GM21737 (cell line): Measurements from ENCODE around the gene MRPS31.

Experiments
- ATAC-seq: cut with Tn5 transposase; IDR thresholded peaks from one replicate; pipeline ENCODE4 v1.9.1; 2021; ENCODE audit warnings: mild to moderate bottlenecking, moderate library complexity; ENCODE audit not compliant: unreplicated experiment

Gene MRPS31

GRCh38 chr13:40770934-40771618, at the start of gene MRPS31:
TSS of gene MRPS31 (minus strand) at chr13:40771190. CDS start at chr13:40771136, 54 bp downstream.
- ATAC-seq, result peak; percentile 96

DNA sequence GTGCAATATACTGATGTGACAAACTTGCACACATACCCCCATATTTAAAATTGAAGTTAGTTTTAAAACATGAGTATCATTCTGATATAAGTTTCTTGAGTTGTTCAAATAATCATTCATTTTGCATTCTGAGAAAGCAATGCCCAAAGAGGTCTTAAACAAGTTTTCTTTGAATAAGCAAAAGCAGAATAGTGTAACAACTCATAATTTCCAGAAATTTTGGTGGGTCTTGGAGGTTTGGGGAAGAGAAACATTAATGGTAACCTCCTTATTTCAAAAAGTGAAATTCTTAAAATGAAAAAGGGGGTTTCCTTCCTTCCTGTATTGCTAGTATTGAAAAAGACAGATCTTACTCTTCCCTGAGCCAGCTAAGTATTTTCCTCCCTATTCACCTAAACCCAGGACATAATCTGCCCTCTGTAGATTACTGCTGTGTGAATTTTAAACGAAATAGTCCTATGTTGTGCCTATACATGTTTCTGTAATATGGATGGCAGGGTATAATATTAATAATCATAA, 48.9 kb upstream of the MRPS31 start:
- no peak for ATAC-seq

DNA sequence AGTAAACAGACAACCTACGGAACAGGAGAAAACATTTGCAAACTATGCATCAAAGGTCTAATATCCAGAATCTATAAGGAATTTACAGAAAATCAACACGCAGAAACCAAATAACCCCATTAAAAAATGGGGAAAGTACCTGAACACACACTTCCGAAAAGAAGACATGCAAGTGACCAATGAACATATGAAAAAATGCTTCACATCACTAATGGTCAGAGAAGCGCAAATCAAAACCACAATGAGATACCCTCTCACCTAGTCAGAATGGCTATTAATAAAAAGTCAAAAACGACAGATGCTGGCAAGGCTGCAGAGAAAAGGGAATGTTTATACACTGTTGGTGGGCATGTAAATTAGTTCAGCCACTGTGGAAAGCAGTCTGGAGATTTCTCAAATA, 47.9 kb upstream of the MRPS31 start:
- no peak for ATAC-seq

GRCh38 chr13:40814803-40815202, 43.8 kb upstream of the MRPS31 start:
- no peak for ATAC-seq

DNA sequence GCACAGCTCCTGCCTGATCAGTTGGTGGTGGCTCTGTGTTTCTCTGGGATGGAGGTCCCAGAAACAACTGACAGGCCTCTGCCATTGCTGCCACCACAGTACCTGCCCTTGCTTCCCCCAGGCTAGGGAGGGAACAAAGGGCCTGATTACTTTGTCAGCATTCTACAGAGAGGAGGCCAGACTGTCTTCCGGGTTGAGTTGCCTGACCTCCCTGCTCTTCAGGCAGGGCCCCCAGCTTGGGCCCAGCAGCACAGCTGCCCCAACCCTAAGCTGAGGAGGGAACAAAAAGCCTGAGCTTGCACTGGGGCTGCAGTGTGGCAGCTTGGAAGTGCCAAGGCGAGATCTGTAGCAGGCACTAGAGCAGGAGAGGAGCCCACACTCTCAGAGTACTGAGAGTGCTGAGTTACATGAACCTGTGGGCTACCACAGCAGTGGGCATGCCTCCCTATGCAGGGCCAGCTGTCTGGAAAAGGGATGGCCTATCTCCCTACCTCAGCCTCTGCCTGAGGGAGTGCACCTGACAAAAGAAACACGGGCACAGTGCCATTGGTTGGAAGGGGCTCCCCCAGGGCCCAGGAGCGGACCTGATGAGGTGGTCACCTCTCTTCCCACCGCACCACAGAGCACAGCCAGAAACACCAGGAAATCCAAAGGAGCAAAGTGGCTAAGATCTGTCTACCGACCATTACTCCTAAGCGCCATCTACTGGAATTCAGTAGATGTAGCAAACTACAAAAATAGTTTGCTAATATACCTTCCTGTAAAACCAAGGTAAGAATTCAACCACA, 42.9 kb upstream of the MRPS31 start:
- ATAC-seq, result no peak

GRCh38 chr13:40812724-40813445, 41.9 kb upstream of the MRPS31 start:
- ATAC-seq, result no peak

- no peak for ATAC-seq
Observed at GRCh38 chr13:40812102-40812501, 41.1 kb upstream of the MRPS31 start.

DNA sequence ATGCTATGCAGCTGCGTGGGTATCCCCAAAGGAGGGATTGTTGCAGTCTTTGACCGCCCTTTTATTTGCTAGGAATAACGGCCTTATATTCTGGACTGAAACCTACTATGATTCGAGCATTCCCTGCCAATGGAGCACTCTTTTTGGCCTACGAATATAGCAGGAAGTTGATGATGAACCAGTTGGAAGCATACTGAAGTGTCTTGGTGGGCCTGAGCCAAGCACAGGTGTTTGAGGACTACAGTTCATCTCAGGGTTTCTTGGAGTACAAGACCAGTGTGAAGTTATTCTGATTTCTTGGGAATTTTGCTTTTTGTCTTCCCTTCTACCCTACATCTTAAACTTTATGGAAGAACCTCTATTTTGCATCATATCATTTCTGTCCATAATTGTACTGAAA, 38.5 kb upstream of the MRPS31 start:
- ATAC-seq, result no peak

DNA sequence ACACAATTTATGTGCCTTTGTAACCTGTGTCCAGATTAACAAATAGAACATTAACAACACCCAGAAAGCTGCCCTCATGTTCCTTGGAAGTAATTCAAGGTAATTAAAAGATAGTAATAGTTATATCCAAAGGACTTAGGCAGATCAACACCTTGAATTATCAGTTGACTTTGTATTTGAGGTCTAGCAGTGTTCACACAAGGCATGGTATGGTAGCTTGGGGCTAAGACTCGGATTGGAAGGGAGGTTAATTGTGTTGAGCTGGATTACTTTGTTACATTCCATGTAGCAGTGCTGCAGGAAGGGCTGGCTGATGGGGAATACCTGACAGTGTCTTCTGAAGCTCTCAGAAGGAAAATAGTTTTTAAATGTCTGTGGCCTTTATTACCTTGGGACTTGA, 35.3 kb upstream of the MRPS31 start:
- ATAC-seq, result no peak

DNA sequence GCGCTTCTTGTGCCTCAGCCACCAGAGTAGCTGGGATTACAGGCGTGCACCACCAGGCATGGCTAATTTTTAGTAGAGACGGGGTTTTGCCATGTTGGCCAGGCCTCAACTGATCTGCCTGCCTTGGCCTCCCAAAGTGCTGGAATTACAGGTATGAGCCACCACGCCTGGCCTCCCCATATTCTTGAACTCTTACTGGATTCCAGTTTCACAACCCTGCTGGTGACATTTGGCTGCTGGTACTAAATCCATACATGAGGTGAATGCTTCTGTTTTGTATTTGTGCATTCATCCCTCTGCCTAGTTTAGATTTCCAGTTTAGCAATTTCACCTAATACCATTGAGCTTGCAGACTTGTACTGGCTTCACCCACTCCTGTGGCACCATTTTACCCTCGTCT, 32.3 kb upstream of the MRPS31 start:
- no peak for ATAC-seq

GRCh38 chr13:40801255-40802217, 30.5 kb upstream of the MRPS31 start:
- ATAC-seq, result no peak

GRCh38 chr13:40800559-40800958, 29.6 kb upstream of the MRPS31 start:
- ATAC-seq, result no peak

- ATAC-seq, result no peak
Observed at GRCh38 chr13:40799508-40799907, 28.5 kb upstream of the MRPS31 start.

DNA sequence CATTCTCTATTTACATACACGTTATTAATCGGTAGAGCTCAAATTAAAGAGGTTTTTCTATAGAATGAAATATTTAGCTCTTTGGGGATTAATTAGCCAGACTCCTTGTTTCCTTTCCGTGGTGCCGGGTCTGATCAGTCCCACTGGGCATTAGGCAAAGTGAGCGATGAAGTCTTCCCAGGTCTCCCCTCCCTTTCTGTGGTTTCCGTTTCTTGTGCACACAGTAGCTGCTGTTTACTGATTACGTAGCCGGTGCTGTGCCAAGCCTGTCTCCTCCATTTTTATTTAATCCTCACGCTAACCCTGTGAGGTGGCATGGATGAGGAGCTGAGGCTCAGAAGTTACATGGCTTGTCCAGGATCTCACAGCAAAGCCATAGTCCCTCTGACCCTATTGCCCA, 27.4 kb upstream of the MRPS31 start:
- no peak for ATAC-seq

- ATAC-seq, result no peak
Observed at GRCh38 chr13:40796649-40797048, 25.7 kb upstream of the MRPS31 start.

GRCh38 chr13:40794414-40795368, 23.7 kb upstream of the MRPS31 start:
- ATAC-seq, result no peak

- no peak for ATAC-seq
Observed at GRCh38 chr13:40793339-40793738, 22.3 kb upstream of the MRPS31 start.

DNA sequence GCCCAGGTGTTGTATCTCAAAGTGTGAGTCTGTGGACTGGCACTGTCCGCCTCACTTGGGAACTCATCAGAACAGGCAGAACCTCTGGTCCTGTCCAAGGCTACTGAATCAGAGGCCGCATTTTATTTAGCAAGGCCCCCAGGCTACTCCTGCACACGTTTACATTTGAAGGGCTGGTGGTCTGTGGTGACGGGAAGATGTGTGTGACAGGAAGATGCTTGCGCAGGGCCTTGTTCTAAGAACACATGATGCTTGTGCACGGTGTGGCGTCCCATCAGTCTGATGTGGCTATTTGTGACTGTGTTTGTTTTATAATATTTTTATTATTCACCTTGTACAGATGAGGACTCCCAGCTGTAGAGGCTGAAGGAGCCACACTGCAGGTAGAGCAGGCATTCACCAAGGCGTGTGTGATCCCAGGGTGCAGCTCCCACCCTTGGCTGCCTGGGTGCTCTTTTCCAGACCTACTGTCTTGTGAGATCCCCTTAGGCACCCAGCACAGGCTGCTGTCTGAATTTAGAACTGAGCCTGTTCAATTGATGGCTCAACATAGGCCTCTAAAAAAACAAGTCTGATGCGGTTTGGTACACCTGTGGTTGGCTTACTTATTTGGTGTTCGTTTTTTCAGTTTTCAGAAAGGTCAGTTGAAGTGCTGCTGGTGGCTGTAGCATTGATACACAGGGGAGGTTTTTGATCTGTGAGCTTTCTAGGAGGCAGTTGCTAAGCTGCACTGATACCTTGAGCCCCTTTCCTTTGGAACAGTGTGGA, 21.5 kb upstream of the MRPS31 start:
- no peak for ATAC-seq
